HepG2 (cell line): ENCODE measurements around the gene HSPE1. TPM values are rescaled to one million over a fixed set of nuclear protein-coding genes. Genes with fewer than 3 reads are reported as not detected.

Experiments
- AKAP8 ChIP-seq: sonication (generic); formaldehyde crosslinking; IDR thresholded peaks from 2 replicates; pipeline ENCODE4 v1.5.1; 2020; ENCODE audit warnings: mild to moderate bottlenecking, missing genetic modification reagents
- FOXK1 ChIP-seq: sonication (generic); formaldehyde crosslinking; IDR thresholded peaks from 2 replicates; pipeline ENCODE4 v1.4.0; 2020; ENCODE audit warnings: low read depth, missing genetic modification reagents, borderline replicate concordance
- GABPB1 ChIP-seq: IDR thresholded peaks from 2 replicates; pipeline ENCODE4 v1.6.1; 2016; ENCODE audit warnings: mild to moderate bottlenecking, missing genetic modification reagents, moderate library complexity, missing compliant biosample characterization
- GATAD1 ChIP-seq: IDR thresholded peaks from 2 replicates; pipeline ENCODE4 v1.6.1; 2016; ENCODE audit warnings: missing genetic modification reagents, missing compliant biosample characterization
- HOXA9 ChIP-seq: sonication (generic); formaldehyde crosslinking; IDR thresholded peaks from 2 replicates; pipeline ENCODE4 v1.8.1; 2022; ENCODE audit warnings: missing genetic modification reagents, mild to moderate bottlenecking, moderate library complexity, borderline replicate concordance
- MAFK ChIP-seq, 2 experiments: IDR thresholded peaks in 1 of 2; conservative IDR thresholded peaks in 1 of 2; 2 replicates each; pipeline ENCODE4 v1.6.1; 2011; ENCODE audit warnings: improper control_type of control experiment in 2 of 2, low read length in 2 of 2
- MEIS1 ChIP-seq: sonication (generic); formaldehyde crosslinking; IDR thresholded peaks from 2 replicates; pipeline ENCODE4 v1.9.0; 2021; ENCODE audit warnings: mild to moderate bottlenecking, missing genetic modification reagents, moderate library complexity, borderline replicate concordance
- MNT ChIP-seq: fragments of 450-650 bp; IDR thresholded peaks from 2 replicates; pipeline ENCODE4 v1.6.1; 2016
- NFIC ChIP-seq: IDR thresholded peaks from 2 replicates; pipeline ENCODE4 v1.6.1; 2012; ENCODE audit warnings: mild to moderate bottlenecking, low read length, inconsistent platforms
- RELA ChIP-seq: sonication (generic); formaldehyde crosslinking; IDR thresholded peaks from 2 replicates; pipeline ENCODE4 v1.4.0; 2020; ENCODE audit warnings: missing genetic modification reagents
- YEATS4 ChIP-seq: sonication (generic); formaldehyde crosslinking; IDR thresholded peaks from 2 replicates; pipeline ENCODE4 v1.4.0; 2020; ENCODE audit warnings: missing genetic modification reagents, borderline replicate concordance
- ZBTB3 ChIP-seq: sonication (generic); formaldehyde crosslinking; IDR thresholded peaks from 2 replicates; pipeline ENCODE4 v1.4.0; 2020; ENCODE audit warnings: low read depth, mild to moderate bottlenecking, moderate library complexity, missing genetic modification reagents, borderline replicate concordance
- ZHX1 ChIP-seq: sonication (generic); formaldehyde crosslinking; IDR thresholded peaks from 2 replicates; pipeline ENCODE4 v1.8.1; 2022; ENCODE audit warnings: low read depth, mild to moderate bottlenecking, missing genetic modification reagents
- ZNF12 ChIP-seq: sonication (generic); formaldehyde crosslinking; IDR thresholded peaks from 2 replicates; pipeline ENCODE4 v1.5.0; 2020; ENCODE audit warnings: missing genetic modification reagents
- ZNF143 ChIP-seq: sonication (generic); formaldehyde crosslinking; IDR thresholded peaks from 2 replicates; pipeline ENCODE4 v1.4.0; 2020; ENCODE audit warnings: missing genetic modification reagents
- ZNF160 ChIP-seq: sonication (generic); formaldehyde crosslinking; IDR thresholded peaks from 2 replicates; pipeline ENCODE4 v1.8.0; 2022; ENCODE audit warnings: mild to moderate bottlenecking, inconsistent platforms, missing genetic modification reagents
- ZNF281 ChIP-seq: sonication (generic); formaldehyde crosslinking; IDR thresholded peaks from 2 replicates; pipeline ENCODE4 v1.4.0; 2020; ENCODE audit warnings: missing genetic modification reagents, borderline replicate concordance
- ZSCAN22 ChIP-seq: sonication (generic); formaldehyde crosslinking; IDR thresholded peaks from 2 replicates; pipeline ENCODE4 v1.4.0; 2020; ENCODE audit warnings: mild to moderate bottlenecking, missing genetic modification reagents
- polyA plus RNA-seq, 8 experiments: library from polyadenylated mRNA; depleted of rRNA in 3 of 8; stranded (reverse) in 7 of 8; unstranded in 1 of 8; fragments of >200 nt; fragmentation: Illumina TruSeq in 4 of 8; extraction: Trizol in 4 of 8; gene quantifications; 2 replicates each; pipeline versions ENCODE4 v1.2.1 to v1.2.3, GENCODE V29; 2011 to 2016; ENCODE audit warnings: low read depth in 4 of 8, missing spikeins in 1 of 8, mixed read lengths in 1 of 8; ENCODE audit not compliant: insufficient read depth in 1 of 8
- total RNA-seq, 5 experiments: library from RNA; depleted of rRNA; stranded (reverse); fragments of >200 nt; fragmentation: Illumina TruSeq; extraction: Trizol; gene quantifications; 2 replicates each; pipeline ENCODE4 v1.2.3, GENCODE V29; 2016; ENCODE audit warnings: low read depth in 1 of 5

The HSPE1 gene
- total and polyA plus RNA-seq, 2 of the 13 experiments (the other 11 are each of a cell fraction or from before 2014, with no cell fraction given): 244 to 823 TPM

GRCh38 chr2:197499594-197500502, at the start of gene HSPE1, which contains the start of gene HSPD1 (continued):
- peak; percentile 96 for TF ChIP-seq ZHX1 (CRISPR knock-in tag)
- TF ChIP-seq AKAP8 (CRISPR knock-in tag): peak; percentile 93
- peak; percentile 91 for TF ChIP-seq MNT
- TF ChIP-seq GATAD1 (CRISPR knock-in tag): peak; percentile 82
- peak; percentile 69; the same call in 1 of the 2 replicates for TF ChIP-seq ZNF12 (CRISPR knock-in tag)
- TF ChIP-seq RELA: peak; percentile 64; the same call in 1 of the 2 replicates
- peak; percentile 95 for TF ChIP-seq GABPB1 (CRISPR knock-in tag)
- TF ChIP-seq FOXK1 (CRISPR knock-in tag): peak; percentile 67
- TF ChIP-seq MEIS1 (CRISPR knock-in tag): peak; percentile 79; the same call in 1 of the 2 replicates
- TF ChIP-seq ZSCAN22 (CRISPR knock-in tag): no peak; the same call in 1 of the 2 replicates
- peak; percentile 75 for TF ChIP-seq ZNF143 (CRISPR knock-in tag)
- TF ChIP-seq ZBTB3 (CRISPR knock-in tag): peak; percentile 75
- TF ChIP-seq NFIC: peak; percentile 86; the same call in 1 of the 2 replicates
- no peak for TF ChIP-seq MAFK (conservative IDR thresholded peaks at IDR 0.05 in 1 of 2, IDR thresholded peaks at IDR 0.05 in 1 of 2; ENCODE audit: low read length in 2 of 2)
- no peak for TF ChIP-seq ZNF281 (CRISPR knock-in tag)
- TF ChIP-seq YEATS4 (CRISPR knock-in tag): peak; percentile 99
- peak; percentile 96; the same call in 1 of the 2 replicates for TF ChIP-seq HOXA9 (CRISPR knock-in tag)
- TF ChIP-seq ZNF160 (CRISPR knock-in tag): peak; percentile 94; the same call in 1 of the 2 replicates
